Occipital lobe (tissue), 3 donors: ENCODE measurements around the gene C19orf38. TPM values are rescaled to one million over a fixed set of nuclear protein-coding genes. Genes with fewer than 3 reads are reported as not detected.

ENCODE experiments used
- DNase-seq: peaks from one replicate; lab custom pipeline; 2025; lab: John Stamatoyannopoulos, UW
- small RNA-seq: library from RNA; depleted of rRNA; stranded (forward); fragments of <200 nt; gene quantifications from one replicate; pipeline ENCODE3, GENCODE V24; 2014
- total RNA-seq: library from RNA; depleted of rRNA; stranded (reverse); fragments of >200 nt; gene quantifications from one replicate; pipeline ENCODE4 v1.2.3, GENCODE V29; 2014

The C19orf38 gene
- total RNA-seq, 1 donor from 2014 or later = 0.94 TPM

- no peak for DNase-seq
Measured at GRCh38 chr19:10907925-10908324, 59.7 kb downstream of the C19orf38 start.

- no peak for DNase-seq
Measured at GRCh38 chr19:10908380-10908960, 60.3 kb downstream of the C19orf38 start.

GRCh38 chr19:10911579-10912363, 63.6 kb downstream of the C19orf38 start:
- DNase-seq = no peak

GRCh38 chr19:10912619-10913018, 64.4 kb downstream of the C19orf38 start:
- no peak for DNase-seq

GRCh38 chr19:10913716-10914340, 65.6 kb downstream of the C19orf38 start:
- no peak for DNase-seq

- no peak for DNase-seq
Measured at GRCh38 chr19:10915130-10916091, 67.2 kb downstream of the C19orf38 start.

- no peak for DNase-seq
Measured at GRCh38 chr19:10916602-10917001, 68.4 kb downstream of the C19orf38 start.

GRCh38 chr19:10918359-10918758, 70.1 kb downstream of the C19orf38 start:
- no peak for DNase-seq

Small RNAs within 50 kb of the gene (small RNA-seq; reads per million reads assigned to genes)
- gene MIR199A1 (not detected), gene MIR6793 (not detected)

Other genes with a start within 250 kb of the C19orf38 start
- gene SLC44A2, start 222.9 kb upstream of the C19orf38 start, total RNA-seq = 25.9 TPM
- gene ILF3, start 194.1 kb upstream of the C19orf38 start, total RNA-seq = 148 TPM
- gene QTRT1, start 147.0 kb upstream of the C19orf38 start, total RNA-seq = 32.1 TPM
- 34.0 TPM for gene DNM2, start 130.3 kb upstream of the C19orf38 start, total RNA-seq
- 11.5 TPM for gene TMED1, start 12.2 kb upstream of the C19orf38 start, total RNA-seq
- gene CARM1, start 23.1 kb downstream of the C19orf38 start, total RNA-seq = 22.3 TPM
- gene YIPF2, start 80.2 kb downstream of the C19orf38 start, total RNA-seq = 32.4 TPM
- gene TIMM29, start 80.4 kb downstream of the C19orf38 start, total RNA-seq = 29.8 TPM
- gene SMARCA4, start 112.6 kb downstream of the C19orf38 start, total RNA-seq = 84.4 TPM
- 19.5 TPM for gene LDLR, start 241.0 kb downstream of the C19orf38 start, total RNA-seq